GM10847 (cell line): ENCODE results near the gene POLR1B.

Experiments
- POLR2A ChIP-seq: IDR thresholded peaks from 2 replicates; pipeline ENCODE4 v1.6.1; 2011; ENCODE audit not compliant: insufficient read length; ENCODE audit errors: extremely low read depth

The POLR1B gene, protein sequence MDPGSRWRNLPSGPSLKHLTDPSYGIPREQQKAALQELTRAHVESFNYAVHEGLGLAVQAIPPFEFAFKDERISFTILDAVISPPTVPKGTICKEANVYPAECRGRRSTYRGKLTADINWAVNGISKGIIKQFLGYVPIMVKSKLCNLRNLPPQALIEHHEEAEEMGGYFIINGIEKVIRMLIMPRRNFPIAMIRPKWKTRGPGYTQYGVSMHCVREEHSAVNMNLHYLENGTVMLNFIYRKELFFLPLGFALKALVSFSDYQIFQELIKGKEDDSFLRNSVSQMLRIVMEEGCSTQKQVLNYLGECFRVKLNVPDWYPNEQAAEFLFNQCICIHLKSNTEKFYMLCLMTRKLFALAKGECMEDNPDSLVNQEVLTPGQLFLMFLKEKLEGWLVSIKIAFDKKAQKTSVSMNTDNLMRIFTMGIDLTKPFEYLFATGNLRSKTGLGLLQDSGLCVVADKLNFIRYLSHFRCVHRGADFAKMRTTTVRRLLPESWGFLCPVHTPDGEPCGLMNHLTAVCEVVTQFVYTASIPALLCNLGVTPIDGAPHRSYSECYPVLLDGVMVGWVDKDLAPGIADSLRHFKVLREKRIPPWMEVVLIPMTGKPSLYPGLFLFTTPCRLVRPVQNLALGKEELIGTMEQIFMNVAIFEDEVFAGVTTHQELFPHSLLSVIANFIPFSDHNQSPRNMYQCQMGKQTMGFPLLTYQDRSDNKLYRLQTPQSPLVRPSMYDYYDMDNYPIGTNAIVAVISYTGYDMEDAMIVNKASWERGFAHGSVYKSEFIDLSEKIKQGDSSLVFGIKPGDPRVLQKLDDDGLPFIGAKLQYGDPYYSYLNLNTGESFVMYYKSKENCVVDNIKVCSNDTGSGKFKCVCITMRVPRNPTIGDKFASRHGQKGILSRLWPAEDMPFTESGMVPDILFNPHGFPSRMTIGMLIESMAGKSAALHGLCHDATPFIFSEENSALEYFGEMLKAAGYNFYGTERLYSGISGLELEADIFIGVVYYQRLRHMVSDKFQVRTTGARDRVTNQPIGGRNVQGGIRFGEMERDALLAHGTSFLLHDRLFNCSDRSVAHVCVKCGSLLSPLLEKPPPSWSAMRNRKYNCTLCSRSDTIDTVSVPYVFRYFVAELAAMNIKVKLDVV

DNA sequence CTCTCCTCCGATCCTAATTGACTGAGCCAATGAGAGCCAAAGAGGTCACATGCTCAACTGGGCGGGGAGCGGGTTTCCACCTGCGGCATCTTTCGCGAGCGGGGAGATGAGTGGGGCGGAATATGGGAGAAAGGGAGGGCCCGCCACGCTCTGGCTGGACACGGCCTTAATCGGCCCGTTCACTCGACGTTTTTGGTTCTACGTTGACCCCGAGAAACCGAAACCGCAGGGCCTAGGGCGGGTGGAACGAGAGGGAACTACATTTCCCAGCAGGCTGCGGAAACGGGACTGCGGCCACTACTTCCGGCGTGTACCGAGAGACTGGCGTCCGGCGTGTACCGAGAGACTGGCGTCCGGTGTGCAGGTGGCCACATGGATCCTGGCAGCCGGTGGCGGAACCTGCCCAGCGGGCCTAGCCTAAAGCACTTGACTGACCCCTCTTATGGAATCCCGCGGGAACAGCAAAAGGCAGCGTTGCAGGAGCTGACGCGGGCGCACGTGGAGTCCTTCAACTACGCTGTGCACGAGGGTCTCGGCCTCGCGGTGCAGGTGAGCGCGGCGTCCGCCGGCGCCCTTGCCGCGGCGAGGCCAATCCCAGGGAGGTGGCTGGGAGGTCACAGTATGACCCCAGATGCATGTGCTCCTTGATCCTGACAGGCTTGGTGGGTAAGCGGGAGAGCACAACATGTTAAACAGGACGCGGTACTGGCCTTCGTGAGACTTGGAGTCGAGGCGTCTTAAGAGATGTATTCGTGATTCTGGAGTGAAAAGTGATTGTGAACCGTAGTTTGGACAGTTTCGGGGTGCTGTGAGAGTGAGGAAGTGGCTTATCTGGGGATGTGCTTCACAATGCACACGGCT lies at the start of gene POLR1B:
POLR1B (plus strand) TSS at position 343 of the 861 bp plus-strand sequence; CDS start at position 373, 30 bp downstream.
- peak; percentile 56 for TF ChIP-seq POLR2A

DNA sequence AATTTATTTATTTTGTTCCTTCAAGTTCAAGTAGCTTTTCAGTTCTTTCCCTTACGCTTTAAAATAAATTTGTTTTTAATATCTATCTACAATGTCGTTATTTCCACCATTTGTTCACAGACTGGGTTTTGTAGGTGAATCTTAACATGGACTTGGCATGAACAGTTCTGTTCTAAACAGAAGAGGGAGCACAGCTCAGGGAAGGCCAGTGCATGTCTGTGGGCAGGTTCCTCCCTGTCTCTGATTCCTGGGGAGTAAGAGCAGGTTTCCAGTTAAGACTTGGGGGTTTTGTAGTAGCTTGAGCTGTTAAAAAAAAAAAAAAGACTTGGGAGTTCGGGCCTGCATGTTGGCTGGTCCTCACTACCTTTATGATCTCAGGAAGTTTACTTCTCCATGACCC lies 49.2 kb upstream of the POLR1B start:
- no peak for TF ChIP-seq POLR2A

- no peak for TF ChIP-seq POLR2A
These were observed 48.2 kb upstream of the POLR1B start for GRCh38 chr2:112493858-112494648.

DNA sequence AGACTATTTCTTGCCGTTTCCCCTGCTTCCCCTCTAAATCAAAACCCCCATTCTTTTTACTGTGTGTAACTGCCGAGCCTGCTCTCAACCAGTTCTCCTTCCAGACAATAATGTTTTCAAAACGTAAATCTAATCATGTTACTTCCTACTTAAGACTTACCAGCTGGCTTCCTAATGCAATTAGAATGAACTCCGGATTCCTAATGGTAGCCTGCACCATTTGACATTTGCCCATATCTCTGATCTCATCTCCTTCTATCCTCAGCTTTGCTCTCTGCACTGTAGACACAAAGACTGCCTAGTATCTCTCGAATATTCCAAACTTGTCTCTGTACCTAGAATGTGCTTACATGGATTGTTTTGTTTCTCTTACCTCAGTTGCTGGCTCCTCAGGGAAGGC lies 47.4 kb upstream of the POLR1B start:
- no peak for TF ChIP-seq POLR2A

DNA sequence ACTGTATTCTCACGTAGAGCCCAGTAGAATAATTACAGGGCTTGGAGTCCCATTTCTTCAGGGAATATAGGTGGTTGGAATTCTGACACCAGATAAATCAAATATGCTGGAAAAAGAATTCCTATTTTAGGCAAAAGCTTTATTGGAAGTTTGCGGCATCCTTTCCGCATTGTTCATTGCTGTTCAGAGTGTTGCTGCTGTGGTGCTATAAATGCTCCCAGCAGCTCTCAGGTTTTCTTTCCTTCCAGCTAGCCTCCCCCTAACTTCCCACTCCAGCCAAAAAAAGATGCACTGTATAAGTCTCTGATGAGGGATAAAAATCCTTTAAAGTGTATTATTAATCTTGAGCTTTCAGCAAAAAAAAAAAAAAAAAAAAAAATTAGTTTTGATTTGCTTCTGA lies 25.5 kb upstream of the POLR1B start:
- no peak for TF ChIP-seq POLR2A

- no peak for TF ChIP-seq POLR2A
These were observed 23.5 kb upstream of the POLR1B start for GRCh38 chr2:112518807-112519206.

DNA sequence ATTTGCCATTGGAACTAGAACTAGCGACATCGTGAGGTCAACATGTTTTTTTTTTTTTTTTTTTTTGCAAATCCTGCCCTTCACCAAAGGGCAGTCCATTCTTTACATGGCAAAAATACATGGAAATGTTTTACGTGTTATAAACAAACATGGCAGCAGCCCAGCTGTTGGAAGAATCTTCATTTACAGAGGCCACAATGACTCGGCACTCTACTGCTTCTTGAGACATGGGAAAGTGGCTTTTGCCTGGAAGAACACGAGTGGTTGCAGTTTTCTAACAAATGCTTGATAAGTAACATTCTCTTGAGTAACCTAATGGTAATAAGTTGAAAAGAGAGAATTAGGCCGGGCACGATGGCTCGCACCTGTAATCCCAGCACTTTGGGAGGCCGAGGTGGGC lies 22.8 kb upstream of the POLR1B start:
- no peak for TF ChIP-seq POLR2A

GRCh38 chr2:112520234-112520783 lies 22.0 kb upstream of the POLR1B start:
- TF ChIP-seq POLR2A: no peak

DNA sequence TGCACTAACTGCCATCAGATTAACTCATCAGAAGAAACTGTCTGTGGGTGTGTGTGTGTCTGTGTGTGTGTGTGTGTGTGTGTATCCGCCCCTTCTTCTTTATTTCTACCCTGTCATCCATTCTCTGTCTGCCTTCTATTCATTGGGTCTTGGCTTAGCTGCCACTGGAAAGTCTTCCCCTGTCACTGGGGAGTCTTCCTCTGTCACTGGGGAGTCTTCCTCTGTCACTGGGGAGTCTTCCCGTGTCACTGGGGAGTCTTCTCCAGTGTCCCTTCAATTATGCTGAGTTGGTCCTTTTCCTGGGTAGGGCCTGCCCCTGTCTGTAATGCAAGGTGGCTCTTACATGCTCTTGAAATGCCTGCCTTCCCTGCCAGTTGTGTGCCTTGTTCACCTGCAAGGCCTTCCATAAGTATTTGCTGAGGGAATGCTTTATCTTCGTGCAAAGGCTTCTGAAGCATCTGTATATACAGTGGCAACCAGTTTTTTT lies 18.9 kb upstream of the POLR1B start:
- no peak for TF ChIP-seq POLR2A

- no peak for TF ChIP-seq POLR2A
These were observed 13.7 kb upstream of the POLR1B start for GRCh38 chr2:112528541-112528940.

GRCh38 chr2:112529757-112530156 lies 12.5 kb upstream of the POLR1B start:
- TF ChIP-seq POLR2A: no peak

- TF ChIP-seq POLR2A: no peak
These were observed 11.5 kb upstream of the POLR1B start for GRCh38 chr2:112530728-112531127.

DNA sequence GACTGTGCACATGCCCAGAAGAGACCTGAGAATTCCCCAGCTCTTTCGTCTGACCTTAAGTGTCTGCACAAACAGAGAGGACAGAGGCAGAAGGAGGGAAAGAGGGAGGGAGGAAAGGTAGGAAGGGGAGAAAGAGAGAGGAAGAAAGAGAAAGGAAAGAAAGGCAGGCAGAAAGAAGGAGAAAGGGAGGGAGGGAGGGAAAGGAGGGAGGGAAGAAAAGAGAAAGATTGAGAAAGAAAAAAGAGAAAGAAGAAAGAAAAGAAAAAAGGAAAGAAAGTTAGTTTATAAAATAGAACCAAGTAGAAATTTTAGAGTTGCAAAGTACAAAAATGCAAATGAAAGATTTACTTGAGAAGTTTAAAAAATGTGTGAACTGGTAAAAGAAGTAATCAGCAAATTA lies 7.4 kb upstream of the POLR1B start:
- no peak for TF ChIP-seq POLR2A
